H1 (cell line): Measurements from ENCODE around the gene CYTH1. TPM values are rescaled to one million over a fixed set of nuclear protein-coding genes. Genes with fewer than 3 reads are reported as not detected.

Experiments used
- CTCF ChIA-PET: fragments of 300-600 bp; sonication (Branson Sonifier 250); formaldehyde crosslinking; loops from one replicate; lab custom pipeline; 2021; ENCODE audit not compliant: partially characterized antibody; lab: Charles Lee
- POLR2A ChIA-PET: fragments of 300-600 bp; sonication (Branson Sonifier 250); formaldehyde crosslinking; loops from one replicate; lab custom pipeline; 2021; ENCODE audit warnings: inconsistent platforms; ENCODE audit not compliant: partially characterized antibody; lab: Charles Lee
- DNase-seq, 2 experiments: peaks; one replicate each; pipeline versions ENCODE4 v3.0.0 to v3.0.0-alpha.2; 2010 to 2022; ENCODE audit warnings: low spot score in 2 of 2, low read depth in 1 of 2, mixed read lengths in 1 of 2
- FAIRE-seq: peaks from 2 replicates; lab custom pipeline; 2011; peaks lifted over from hg19 to GRCh38; lab: Jason Lieb, UNC
- H2AFZ ChIP-seq: 2 replicates; pipeline ENCODE4 v1.8.1; 2012; ENCODE audit warnings: low read length, inconsistent platforms
- H2AK5ac ChIP-seq: 2 replicates; pipeline ENCODE4 v1.6.1; 2013; ENCODE audit warnings: low read depth, low read length
- H2BK120ac ChIP-seq: replicated peaks from 2 replicates; pipeline ENCODE3; 2013; ENCODE audit warnings: low read depth, low read length, inconsistent platforms
- H2BK12ac ChIP-seq: 2 replicates; pipeline ENCODE4 v1.6.1; 2013; ENCODE audit warnings: low read depth, low read length
- H2BK15ac ChIP-seq: 2 replicates; pipeline ENCODE4 v1.6.1; 2013; ENCODE audit warnings: low read length
- H2BK20ac ChIP-seq: 2 replicates; pipeline ENCODE4 v1.6.1; 2013; ENCODE audit warnings: low read length
- H2BK5ac ChIP-seq: 2 replicates; pipeline ENCODE4 v1.6.1; 2013; ENCODE audit warnings: low read depth, low read length
- H3K14ac ChIP-seq: 2 replicates; pipeline ENCODE4 v1.6.1; 2013; ENCODE audit warnings: inconsistent platforms; ENCODE audit not compliant: insufficient read length
- H3K18ac ChIP-seq: 2 replicates; pipeline ENCODE4 v1.6.1; 2013; ENCODE audit warnings: low read length; ENCODE audit errors: extremely low read depth
- H3K23ac ChIP-seq: 2 replicates; pipeline ENCODE4 v1.6.1; 2013; ENCODE audit warnings: inconsistent platforms; ENCODE audit not compliant: insufficient read length
- H3K23me2 ChIP-seq: 2 replicates; pipeline ENCODE4 v1.6.1; 2013; ENCODE audit warnings: low read depth, low read length
- H3K27ac ChIP-seq: 2 replicates; pipeline ENCODE4 v1.6.1; 2011; ENCODE audit warnings: low read depth, low read length, inconsistent platforms
- H3K27me3 ChIP-seq, 4 experiments: replicated peaks in 1 of 4; 1 replicate in 1 of 4; 2 replicates in 3 of 4; pipeline versions ENCODE4 v1.6.1 to v1.8.1; 2011 to 2013; ENCODE audit warnings: low read length in 3 of 4, mild to moderate bottlenecking in 3 of 4, inconsistent platforms in 2 of 4, mixed read lengths in 2 of 4, moderate library complexity in 1 of 4; ENCODE audit not compliant: control insufficient read depth in 3 of 4, insufficient read depth in 3 of 4; ENCODE audit errors: extremely low read depth in 1 of 4
- H3K36me3 ChIP-seq, 4 experiments: 2 replicates each; pipeline versions ENCODE4 v1.6.1 to v1.8.1; 2011 to 2013; ENCODE audit warnings: mild to moderate bottlenecking in 4 of 4, low read length in 3 of 4, moderate library complexity in 2 of 4, control low read depth in 1 of 4, inconsistent platforms in 1 of 4; ENCODE audit not compliant: insufficient read depth in 4 of 4, control insufficient read depth in 2 of 4
- H3K4ac ChIP-seq: replicated peaks from 2 replicates; pipeline ENCODE3; 2013; ENCODE audit warnings: low read length, low read depth, mixed read lengths, inconsistent platforms; ENCODE audit not compliant: insufficient read length
- H3K4me1 ChIP-seq, 4 experiments: replicated peaks in 1 of 4; 1 replicate in 1 of 4; 2 replicates in 3 of 4; pipeline versions ENCODE4 v1.6.1 to v1.8.1; 2011 to 2013; ENCODE audit warnings: low read length in 3 of 4, inconsistent platforms in 2 of 4, mixed read lengths in 1 of 4; ENCODE audit not compliant: insufficient read depth in 4 of 4, control insufficient read depth in 3 of 4
- H3K4me2 ChIP-seq, 2 experiments: 2 replicates each; pipeline versions ENCODE4 v1.6.1 to v1.8.1; 2011 to 2013; ENCODE audit warnings: low read depth in 2 of 2, low read length in 2 of 2, control low read depth in 1 of 2, inconsistent platforms in 1 of 2, mild to moderate bottlenecking in 1 of 2; ENCODE audit not compliant: insufficient read depth in 1 of 2
- H3K4me3 ChIP-seq, 4 experiments: fragments of 200-600, 300-600 bp in 1 of 4; sonication (generic), shearing (Covaris generic), sonication (Bioruptor Twin) in 1 of 4; 2 replicates each; pipeline versions ENCODE4 v1.5.1 to v1.8.1; 2011 to 2016; ENCODE audit warnings: low read length in 4 of 4, low read depth in 3 of 4, control low read depth in 2 of 4, inconsistent platforms in 2 of 4, mild to moderate bottlenecking in 2 of 4, mixed read lengths in 1 of 4, moderate library complexity in 1 of 4; ENCODE audit not compliant: insufficient read depth in 2 of 4; ENCODE audit errors: extremely low read depth in 1 of 4
- H3K56ac ChIP-seq: replicated peaks from 2 replicates; pipeline ENCODE3; 2013; ENCODE audit warnings: low read depth, mild to moderate bottlenecking, mixed read lengths, low read length, inconsistent platforms; ENCODE audit not compliant: insufficient read length
- H3K79me1 ChIP-seq: 2 replicates; pipeline ENCODE4 v1.6.1; 2013; ENCODE audit warnings: low read depth, low read length, control low read depth
- H3K79me2 ChIP-seq, 2 experiments: 2 replicates each; pipeline versions ENCODE4 v1.6.1 to v1.8.1; 2012 to 2013; ENCODE audit warnings: low read length in 2 of 2, mild to moderate bottlenecking in 2 of 2, inconsistent platforms in 1 of 2; ENCODE audit not compliant: insufficient read depth in 2 of 2, control insufficient read depth in 1 of 2
- H3K9ac ChIP-seq, 4 experiments: replicated peaks in 1 of 4; 1 replicate in 1 of 4; 2 replicates in 3 of 4; pipeline versions ENCODE4 v1.6.1 to v1.8.1; 2011 to 2013; ENCODE audit warnings: low read depth in 3 of 4, low read length in 3 of 4, control low read depth in 2 of 4, mild to moderate bottlenecking in 2 of 4, moderate library complexity in 2 of 4, inconsistent platforms in 1 of 4; ENCODE audit errors: extremely low read depth in 1 of 4
- H3K9me3 ChIP-seq, 2 experiments: 2 replicates each; pipeline versions ENCODE4 v1.6.1 to v1.8.1; 2012 to 2013; ENCODE audit warnings: mild to moderate bottlenecking in 2 of 2, moderate library complexity in 2 of 2, control low read depth in 1 of 2, inconsistent platforms in 1 of 2, low read depth in 1 of 2, low read length in 1 of 2, mixed read lengths in 1 of 2; ENCODE audit not compliant: insufficient read depth in 2 of 2
- H4K20me1 ChIP-seq, 2 experiments: replicated peaks in 1 of 2; 2 replicates each; pipeline versions ENCODE3 to v1.8.1; 2011 to 2013; ENCODE audit warnings: inconsistent platforms in 2 of 2, low read length in 2 of 2, mild to moderate bottlenecking in 1 of 2; ENCODE audit not compliant: insufficient read depth in 2 of 2, control insufficient read depth in 1 of 2
- H4K5ac ChIP-seq: 2 replicates; pipeline ENCODE4 v1.6.1; 2013; ENCODE audit warnings: low read length, low read depth, mixed read lengths, inconsistent platforms; ENCODE audit not compliant: insufficient read length
- H4K8ac ChIP-seq: 2 replicates; pipeline ENCODE4 v1.8.0; 2013; ENCODE audit warnings: mild to moderate bottlenecking, moderate library complexity, low read length, inconsistent platforms; ENCODE audit not compliant: insufficient read depth; ENCODE audit errors: extremely low read depth
- H4K91ac ChIP-seq: replicated peaks from 2 replicates; pipeline ENCODE3; 2013; ENCODE audit warnings: low read length, mixed read lengths, inconsistent platforms; ENCODE audit not compliant: insufficient read length
- BACH1 ChIP-seq: IDR thresholded peaks from 2 replicates; pipeline ENCODE4 v1.6.1; 2012; ENCODE audit warnings: low read length, improper control_type of control experiment
- EGR1 ChIP-seq: IDR thresholded peaks from 2 replicates; pipeline ENCODE4 v1.6.1; 2011; ENCODE audit warnings: low read depth, low read length, borderline replicate concordance
- EZH2 ChIP-seq: fragments of 200-600 bp; sonication (generic); IDR thresholded peaks from 2 replicates; pipeline ENCODE4 v1.7.1; 2012; ENCODE audit warnings: low read depth, mild to moderate bottlenecking, moderate library complexity, low read length, inconsistent platforms; ENCODE audit not compliant: severe bottlenecking
- FOSL1 ChIP-seq: IDR thresholded peaks from 2 replicates; pipeline ENCODE4 v1.6.1; 2011; ENCODE audit warnings: mild to moderate bottlenecking, low read depth, low read length, moderate library complexity; ENCODE audit not compliant: insufficient read depth
- GTF2F1 ChIP-seq: IDR thresholded peaks from 2 replicates; pipeline ENCODE4 v1.6.1; 2012; ENCODE audit warnings: low read depth, low read length, improper control_type of control experiment, borderline replicate concordance
- JUN ChIP-seq: IDR thresholded peaks from 2 replicates; pipeline ENCODE4 v1.6.1; 2011; ENCODE audit warnings: low read depth, mild to moderate bottlenecking, improper control_type of control experiment, low read length
- KDM4A ChIP-seq: IDR thresholded peaks from one replicate; pipeline ENCODE4 v1.7.1; 2012; ENCODE audit warnings: low read depth, mild to moderate bottlenecking, moderate library complexity, low read length, inconsistent platforms; ENCODE audit not compliant: severe bottlenecking
- MAFK ChIP-seq: IDR thresholded peaks from 2 replicates; pipeline ENCODE4 v1.6.1; 2012; ENCODE audit warnings: low read depth, mild to moderate bottlenecking, improper control_type of control experiment, low read length
- RNF2 ChIP-seq: fragments of 200-900, 300-1000 bp; sonication (generic); IDR thresholded peaks from 2 replicates; pipeline ENCODE4 v1.7.1; 2016; ENCODE audit warnings: borderline replicate concordance, low read depth, mild to moderate bottlenecking, antibody characterized with exemption, low read length; ENCODE audit not compliant: poor library complexity, severe bottlenecking; ENCODE audit errors: missing control alignments
- SIRT6 ChIP-seq: IDR thresholded peaks from one replicate; pipeline ENCODE4 v1.7.1; 2012; ENCODE audit warnings: low read length, inconsistent platforms
- SP4 ChIP-seq: IDR thresholded peaks from 2 replicates; pipeline ENCODE4 v1.6.1; 2012; ENCODE audit warnings: low read length, inconsistent platforms
- SRF ChIP-seq: IDR thresholded peaks from 2 replicates; pipeline ENCODE4 v1.6.1; 2011; ENCODE audit warnings: mild to moderate bottlenecking, low read depth, low read length, moderate library complexity
- WGBS, 2 experiments: shearing (Covaris generic) in 1 of 2; methylation state at CpG; one replicate each; pipeline versions ENCODE4 v1.1.6 to v1.1.7; 2013 to 2015; ENCODE audit warnings: low lambda C conversion rate in 2 of 2, mixed read lengths in 2 of 2, inconsistent platforms in 1 of 2, low coverage in 1 of 2, missing lambda C conversion rate in 1 of 2; ENCODE audit not compliant: insufficient replicate concordance in 2 of 2, insufficient coverage in 1 of 2, insufficient read length in 1 of 2; ENCODE audit errors: extremely low coverage in 1 of 2, missing lambda C conversion rate in 1 of 2; 5-methylcytosine and 5-hydroxymethylcytosine counted together
- polyA plus RNA-seq, 7 experiments: library from polyadenylated mRNA; depleted of rRNA in 3 of 7; stranded (reverse) in 5 of 7; unstranded in 2 of 7; fragments of >200 nt in 5 of 7; fragments of 200-250 nt in 2 of 7; gene quantifications; 1 replicate in 5 of 7; 2 replicates in 1 of 7; 4 replicates in 1 of 7; pipeline versions ENCODE4 v1.2.1 to v1.2.3, GENCODE V29; 2011 to 2013; ENCODE audit warnings: missing spikeins in 2 of 7, mixed read lengths in 2 of 7
- total RNA-seq: library from RNA; stranded (reverse); fragmentation: NEBNext Ultra II Directional; extraction: Animal tissue kit (Norgen Biotek cat#: 25700); gene quantifications from 2 replicates; pipeline ENCODE4 v1.2.1, GENCODE V29; 2021

CYTH1 gene
- total and polyA plus RNA-seq, 2 of the 8 experiments (the other 6 are each of a cell fraction or from before 2014, with no cell fraction given), result 12.8 to 14.8 TPM

GRCh38 chr17:78787444-78787843 is 5.4 kb upstream of the CYTH1 start:
- Histone ChIP-seq H4K20me1 (no peaks in the 10 kb centered on the region), H3K23ac (no peak overlapping the region), H3K9me3 (no peaks in the 10 kb centered on the region), H3K4me1 (no peaks in the 10 kb centered on the region; a peak in 1 of 7 replicates), H2AFZ (no peak overlapping the region), H4K5ac (no peak overlapping the region), H3K27me3 (no peaks in the 10 kb centered on the region; a peak in 1 of 7 replicates), H3K14ac (no peak overlapping the region), H3K79me2 (no peaks in the 10 kb centered on the region), H2BK5ac (no peak overlapping the region), H3K36me3 (peaks cover 0 to 10% (median 0%) of the 10 kb centered on the region in 4 experiments; a peak in 1 of 8 replicates), H4K8ac (no peak overlapping the region), H2BK12ac (no peak overlapping the region), H2BK120ac (no peak overlapping the region), H3K4ac (no peak overlapping the region), H3K56ac (no peak overlapping the region), H2BK20ac (no peak overlapping the region), H3K9ac (no peak overlapping the region), H3K23me2 (peaks cover 3% of the 10 kb centered on the region), H4K91ac (no peak overlapping the region), H3K4me3 (no peak overlapping the region), H3K4me2 (no peak overlapping the region), H2BK15ac (no peak overlapping the region), H3K79me1 (no peaks in the 10 kb centered on the region), H2AK5ac (no peak overlapping the region), H3K27ac (no peak overlapping the region), H3K18ac (no peak overlapping the region)
- ChIA-PET POLR2A (interaction anchor here (1.4 kb wide), 1 partner anchor 11 kb away, joined by 6 read pairs; no protein-coding TSS in a partner anchor), CTCF (interaction anchor here (0.6 kb wide), 2 partner anchors 32 to 97 kb away, joined by 3 to 5 read pairs; no protein-coding TSS in a partner anchor)
- no peak for DNase-seq
- FAIRE-seq, result no peak
- WGBS, 2 experiments, result 92% methylated on average over 7 of the region's 7 CpGs; no CpG with 5 or more reads in 1 of the 2 experiments
- TF ChIP-seq KDM4A (no peak), EZH2 (no peak), JUN (no peak), GTF2F1 (no peak), SRF (no peak), MAFK (no peak), SP4 (no peak), RNF2 (no peak), SIRT6 (no peak), FOSL1 (no peak), EGR1 (no peak), BACH1 (no peak)
